CD4-positive, alpha-beta T cell treated with Interleukin-4 for 4 hours (primary cell): ENCODE measurements around the gene ANKS1B.

Source experiments
- DNase-seq: peaks from one replicate; pipeline ENCODE4 v3.0.0-alpha.2; 2020

Gene ANKS1B

DNA sequence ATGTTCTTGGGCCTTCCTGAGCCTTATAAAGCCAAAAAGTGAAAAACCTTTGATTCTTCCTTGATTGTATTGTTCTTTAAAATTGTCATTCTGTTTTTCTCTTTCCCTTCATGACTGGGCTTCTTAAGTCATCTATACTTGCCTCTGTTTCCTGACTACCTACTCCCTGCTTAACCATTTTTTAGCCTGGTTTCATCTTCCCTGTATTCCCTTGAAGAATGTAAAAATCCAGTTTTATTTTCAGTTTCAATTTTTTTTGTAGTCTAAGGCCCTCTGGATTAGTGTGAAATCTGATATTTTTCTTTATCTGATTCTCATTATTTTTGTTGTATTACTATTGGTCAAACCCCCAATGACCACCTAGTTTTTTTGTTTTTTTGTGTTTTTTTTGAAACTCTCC is 1293.4 kb downstream of the ANKS1B start:
- DNase-seq = no peak

DNA sequence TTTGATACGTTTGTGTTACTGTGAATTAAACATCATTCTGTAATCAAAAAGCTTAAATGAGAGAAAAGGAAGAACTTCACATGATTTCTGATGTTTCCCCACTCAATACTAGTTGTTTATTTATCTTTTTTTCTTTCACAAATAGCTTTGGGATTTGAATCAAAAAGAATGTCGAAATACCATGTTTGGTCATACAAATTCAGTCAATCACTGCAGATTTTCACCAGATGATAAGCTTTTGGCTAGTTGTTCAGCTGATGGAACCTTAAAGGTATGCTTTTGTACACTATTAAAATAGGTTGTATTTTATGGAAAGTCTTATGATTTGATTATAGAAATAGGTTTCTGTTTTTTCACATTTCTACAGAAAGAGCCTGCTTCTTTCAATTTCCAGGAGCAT is 1298.1 kb downstream of the ANKS1B start:
- DNase-seq = no peak
